ENCODE data around the gene GSK3A. TPM values are rescaled to one million over a fixed set of nuclear protein-coding genes. Genes with fewer than 3 reads are reported as not detected.

GSK3A gene
- total and polyA plus RNA-seq, 9 of the 15 experiments (the other 6 are each of a cell fraction or from before 2014, with no cell fraction given) = 0.62 to 90.7 (median 33.3) TPM

- TF ChIP-seq, protein P1, sequence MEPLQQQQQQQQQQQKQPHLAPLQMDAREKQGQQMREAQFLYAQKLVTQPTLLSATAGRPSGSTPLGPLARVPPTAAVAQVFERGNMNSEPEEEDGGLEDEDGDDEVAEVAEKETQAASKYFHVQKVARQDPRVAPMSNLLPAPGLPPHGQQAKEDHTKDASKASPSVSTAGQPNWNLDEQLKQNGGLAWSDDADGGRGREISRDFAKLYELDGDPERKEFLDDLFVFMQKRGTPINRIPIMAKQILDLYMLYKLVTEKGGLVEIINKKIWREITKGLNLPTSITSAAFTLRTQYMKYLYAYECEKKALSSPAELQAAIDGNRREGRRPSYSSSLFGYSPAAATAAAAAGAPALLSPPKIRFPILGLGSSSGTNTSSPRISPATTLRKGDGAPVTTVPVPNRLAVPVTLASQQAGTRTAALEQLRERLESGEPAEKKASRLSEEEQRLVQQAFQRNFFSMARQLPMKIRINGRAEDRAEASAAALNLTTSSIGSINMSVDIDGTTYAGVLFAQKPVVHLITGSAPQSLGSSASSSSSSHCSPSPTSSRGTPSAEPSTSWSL (CRISPR knock-in tag; IDR thresholded peaks at IDR 0.05; ENCODE audit: borderline replicate concordance) = no peak
- TF ChIP-seq ZNF668 (CRISPR knock-in tag; IDR thresholded peaks at IDR 0.05) (no peak), SMC3 (conservative IDR thresholded peaks at IDR 0.05; ENCODE audit: insufficient read depth, low read depth, low read length) (no peak), TGIF2 (CRISPR knock-in tag; IDR thresholded peaks at IDR 0.05) (no peak), RBFOX2 (IDR thresholded peaks at IDR 0.05; ENCODE audit: low read depth, low read length) (0 out of 2 replicates have a peak, but pooled peaks have one; percentile 22), ZNF316 (IDR thresholded peaks at IDR 0.05) (peak; percentile 62), ZNF239 (CRISPR knock-in tag; IDR thresholded peaks at IDR 0.05) (no peak), MAZ (CRISPR knock-in tag; conservative IDR thresholded peaks at IDR 0.05 in 1 of 2, IDR thresholded peaks at IDR 0.05 in 1 of 2) (no peak)
- TF ChIP-seq, protein P2, sequence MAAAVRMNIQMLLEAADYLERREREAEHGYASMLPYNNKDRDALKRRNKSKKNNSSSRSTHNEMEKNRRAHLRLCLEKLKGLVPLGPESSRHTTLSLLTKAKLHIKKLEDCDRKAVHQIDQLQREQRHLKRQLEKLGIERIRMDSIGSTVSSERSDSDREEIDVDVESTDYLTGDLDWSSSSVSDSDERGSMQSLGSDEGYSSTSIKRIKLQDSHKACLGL (CRISPR knock-in tag; IDR thresholded peaks at IDR 0.05; ENCODE audit: borderline replicate concordance, poor library complexity, severe bottlenecking) = no peak
These were observed 2.7 kb downstream of the GSK3A start (continued) for GRCh38 chr19:42239544-42240220.
